ENCODE measurements around the gene NAV3.

NAV3 gene

GRCh38 chr12:77957062-77957461, 126.4 kb downstream of the NAV3 start:
- H3K27ac Mint-ChIP-seq: no peak overlapping the region
- intact Hi-C loops (cut with micrococcal nuclease): no loop called here
- H3K4me3 Mint-ChIP-seq: no peak overlapping the region
- no peaks in the 10 kb centered on the region for H3K4me1 Mint-ChIP-seq (ENCODE audit: low read depth)
- peaks cover 5% of the 10 kb centered on the region for H3K9me3 Mint-ChIP-seq
- no peaks in the 10 kb centered on the region for H3K27me3 Mint-ChIP-seq
- H3K36me3 Mint-ChIP-seq (ENCODE audit: low read depth): no peaks in the 10 kb centered on the region

- H3K4me1 Mint-ChIP-seq (ENCODE audit: low read depth): no peaks in the 10 kb centered on the region
- no peaks in the 10 kb centered on the region for H3K27me3 Mint-ChIP-seq
- no peaks in the 10 kb centered on the region for H3K36me3 Mint-ChIP-seq (ENCODE audit: low read depth)
- no peak overlapping the region for H3K27ac Mint-ChIP-seq
- H3K9me3 Mint-ChIP-seq: peaks cover 11% of the 10 kb centered on the region
- no peak overlapping the region for H3K4me3 Mint-ChIP-seq
- intact Hi-C loops (cut with micrococcal nuclease): no loop called here
Measured at GRCh38 chr12:77963576-77964178, 133.0 kb downstream of the NAV3 start.

- intact Hi-C loops (cut with micrococcal nuclease): no loop called here
- Mint-ChIP-seq H3K27me3 (no peaks in the 10 kb centered on the region), H3K9me3 (peaks cover 11% of the 10 kb centered on the region), H3K27ac (no peak overlapping the region), H3K36me3 (ENCODE audit: low read depth) (no peaks in the 10 kb centered on the region), H3K4me3 (no peak overlapping the region), H3K4me1 (ENCODE audit: low read depth) (no peaks in the 10 kb centered on the region)
Measured at GRCh38 chr12:77965790-77966189, 135.1 kb downstream of the NAV3 start.

DNA sequence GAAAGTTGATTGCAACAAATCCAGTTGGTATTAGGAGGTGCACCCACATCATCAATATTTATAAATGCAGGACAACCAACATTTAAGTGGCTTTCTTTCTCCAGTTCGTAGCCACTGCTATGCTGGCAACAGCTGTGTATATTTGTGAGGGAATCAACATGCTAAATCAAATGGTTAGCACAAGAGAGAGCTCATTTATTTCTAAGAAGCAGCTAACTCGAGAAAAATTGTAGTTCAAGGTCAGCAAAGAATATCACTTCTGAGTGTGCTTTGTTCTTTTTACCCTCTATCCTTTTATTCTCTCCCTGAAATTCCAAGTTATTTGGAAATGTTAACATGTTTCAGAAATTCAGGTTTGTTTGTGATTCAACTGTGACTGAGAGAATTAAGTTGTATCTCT, 137.3 kb downstream of the NAV3 start:
- intact Hi-C loops (cut with micrococcal nuclease): no loop called here
- no peaks in the 10 kb centered on the region for H3K9me3 Mint-ChIP-seq
- no peak overlapping the region for H3K27ac Mint-ChIP-seq
- H3K36me3 Mint-ChIP-seq (ENCODE audit: low read depth): no peaks in the 10 kb centered on the region
- no peak overlapping the region for H3K4me3 Mint-ChIP-seq
- no peaks in the 10 kb centered on the region for H3K4me1 Mint-ChIP-seq (ENCODE audit: low read depth)
- no peaks in the 10 kb centered on the region for H3K27me3 Mint-ChIP-seq

- intact Hi-C loops (cut with micrococcal nuclease): no loop called here
- H3K4me3 Mint-ChIP-seq: no peak overlapping the region
- no peaks in the 10 kb centered on the region for H3K9me3 Mint-ChIP-seq
- no peaks in the 10 kb centered on the region for H3K36me3 Mint-ChIP-seq (ENCODE audit: low read depth)
- H3K27ac Mint-ChIP-seq: no peak overlapping the region
- no peaks in the 10 kb centered on the region for H3K27me3 Mint-ChIP-seq
- H3K4me1 Mint-ChIP-seq (ENCODE audit: low read depth): no peaks in the 10 kb centered on the region
Measured at GRCh38 chr12:77968571-77968970, 137.9 kb downstream of the NAV3 start.

DNA sequence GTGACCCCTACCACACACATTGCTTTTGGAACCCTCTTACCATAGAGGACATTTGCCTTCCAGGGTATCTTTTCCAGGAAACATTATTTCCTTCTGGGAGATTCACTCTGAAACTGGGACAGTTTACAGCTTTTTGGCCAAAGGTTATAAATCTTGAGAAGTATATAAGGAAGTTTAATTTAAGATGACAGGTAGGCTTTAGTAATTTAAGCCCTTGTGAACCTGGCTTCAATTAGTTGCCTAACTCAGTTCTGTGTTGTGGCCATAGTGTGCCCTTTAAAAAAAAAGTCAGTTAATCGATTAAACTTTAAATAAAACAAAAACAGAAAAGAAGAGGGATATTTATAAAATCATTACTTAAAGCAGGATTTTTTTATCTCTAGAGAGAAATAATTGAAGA, 142.9 kb downstream of the NAV3 start:
- no peaks in the 10 kb centered on the region for H3K4me1 Mint-ChIP-seq (ENCODE audit: low read depth)
- no peak overlapping the region for H3K4me3 Mint-ChIP-seq
- H3K27me3 Mint-ChIP-seq: no peaks in the 10 kb centered on the region
- peaks cover 6% of the 10 kb centered on the region for H3K9me3 Mint-ChIP-seq
- intact Hi-C loops (cut with micrococcal nuclease): no loop called here
- no peaks in the 10 kb centered on the region for H3K36me3 Mint-ChIP-seq (ENCODE audit: low read depth)
- no peak overlapping the region for H3K27ac Mint-ChIP-seq

- Mint-ChIP-seq H3K27me3 (no peaks in the 10 kb centered on the region), H3K27ac (no peak overlapping the region), H3K4me1 (ENCODE audit: low read depth) (peaks cover 2% of the 10 kb centered on the region), H3K4me3 (no peak overlapping the region), H3K36me3 (ENCODE audit: low read depth) (no peaks in the 10 kb centered on the region), H3K9me3 (peaks cover 9% of the 10 kb centered on the region)
- intact Hi-C loops (cut with micrococcal nuclease): no loop called here
Measured at GRCh38 chr12:77974645-77975044, 144.0 kb downstream of the NAV3 start.

DNA sequence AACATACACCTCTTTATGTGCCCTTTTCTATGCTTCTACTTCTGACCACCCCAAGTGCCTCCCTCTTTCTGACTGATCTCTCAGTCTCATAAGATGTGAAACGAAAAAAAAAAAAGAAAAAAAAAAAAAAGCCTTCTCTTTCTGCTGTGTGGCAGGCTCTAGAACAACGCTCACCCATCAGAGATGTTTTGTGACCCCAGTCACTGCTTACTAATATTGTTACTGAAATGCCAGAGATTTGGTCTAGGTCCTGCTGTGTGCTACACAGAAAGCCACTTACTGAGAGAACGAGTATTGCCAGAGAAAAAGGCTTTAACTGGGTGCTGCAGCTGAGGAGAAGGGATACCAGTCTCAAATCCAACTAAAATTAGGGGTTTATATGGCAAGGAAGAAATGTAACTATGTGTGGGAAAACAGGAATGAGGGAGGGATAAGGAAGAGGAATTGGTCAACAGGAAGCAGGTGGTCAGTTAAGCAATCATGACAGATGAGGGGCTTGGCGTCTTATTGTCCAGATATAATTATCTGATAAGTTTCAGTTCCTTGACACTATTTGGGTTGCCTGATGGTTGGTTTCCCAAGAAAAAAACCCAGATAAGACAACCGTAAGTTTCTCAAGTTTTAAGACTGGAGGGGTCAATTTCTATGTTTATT, 149.0 kb downstream of the NAV3 start:
- no peaks in the 10 kb centered on the region for H3K36me3 Mint-ChIP-seq (ENCODE audit: low read depth)
- no peaks in the 10 kb centered on the region for H3K27me3 Mint-ChIP-seq
- intact Hi-C loops (cut with micrococcal nuclease): no loop called here
- peaks cover 15% of the 10 kb centered on the region for H3K9me3 Mint-ChIP-seq
- H3K27ac Mint-ChIP-seq: no peak overlapping the region
- peaks cover 6% of the 10 kb centered on the region for H3K4me1 Mint-ChIP-seq (ENCODE audit: low read depth)
- H3K4me3 Mint-ChIP-seq: no peak overlapping the region

DNA sequence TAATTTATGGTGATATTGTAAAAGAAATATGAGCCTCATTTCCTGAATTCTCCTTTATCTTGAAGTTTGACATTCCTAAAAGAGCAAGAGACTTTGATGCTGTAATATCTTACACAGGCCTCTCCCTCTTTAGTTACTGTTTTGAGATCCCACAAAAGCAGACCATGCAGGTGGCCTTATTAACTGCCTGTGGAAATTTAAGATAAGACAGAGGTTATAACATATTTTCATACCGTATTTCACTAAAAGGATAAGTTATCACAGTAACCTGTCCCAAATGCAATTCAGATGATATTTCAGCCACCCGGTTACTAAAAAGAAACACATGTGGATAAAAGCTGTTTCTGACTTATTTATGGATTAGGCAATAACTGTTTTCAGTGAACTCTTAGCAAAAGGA, 150.1 kb downstream of the NAV3 start:
- peaks cover 6% of the 10 kb centered on the region for H3K4me1 Mint-ChIP-seq (ENCODE audit: low read depth)
- intact Hi-C loops (cut with micrococcal nuclease): no loop called here
- H3K27ac Mint-ChIP-seq: no peak overlapping the region
- no peaks in the 10 kb centered on the region for H3K36me3 Mint-ChIP-seq (ENCODE audit: low read depth)
- peaks cover 15% of the 10 kb centered on the region for H3K9me3 Mint-ChIP-seq
- no peaks in the 10 kb centered on the region for H3K27me3 Mint-ChIP-seq
- no peak overlapping the region for H3K4me3 Mint-ChIP-seq

DNA sequence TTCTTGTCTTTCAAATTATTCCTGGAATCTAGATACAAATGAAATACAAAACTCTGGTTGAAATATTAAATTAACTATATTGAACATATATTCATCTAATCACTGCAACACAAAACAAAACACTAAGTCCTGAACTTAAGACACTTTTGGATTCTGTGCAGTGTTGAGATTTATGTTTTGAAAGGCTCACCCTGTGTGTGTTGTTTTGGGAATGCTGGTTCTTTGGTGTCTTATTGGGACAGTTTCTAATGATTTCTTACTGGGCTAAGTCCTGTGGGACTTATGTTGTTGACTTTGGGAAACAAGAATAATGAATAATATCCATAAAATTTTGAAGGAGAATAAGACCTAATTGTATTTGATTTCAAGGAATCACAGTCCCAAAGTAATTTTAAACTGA, 153.2 kb downstream of the NAV3 start:
- Mint-ChIP-seq H3K27me3 (no peaks in the 10 kb centered on the region), H3K4me3 (no peak overlapping the region), H3K9me3 (peaks cover 9% of the 10 kb centered on the region), H3K36me3 (ENCODE audit: low read depth) (no peaks in the 10 kb centered on the region), H3K27ac (no peak overlapping the region), H3K4me1 (ENCODE audit: low read depth) (peaks cover 6% of the 10 kb centered on the region)
- intact Hi-C loops (cut with micrococcal nuclease): no loop called here

DNA sequence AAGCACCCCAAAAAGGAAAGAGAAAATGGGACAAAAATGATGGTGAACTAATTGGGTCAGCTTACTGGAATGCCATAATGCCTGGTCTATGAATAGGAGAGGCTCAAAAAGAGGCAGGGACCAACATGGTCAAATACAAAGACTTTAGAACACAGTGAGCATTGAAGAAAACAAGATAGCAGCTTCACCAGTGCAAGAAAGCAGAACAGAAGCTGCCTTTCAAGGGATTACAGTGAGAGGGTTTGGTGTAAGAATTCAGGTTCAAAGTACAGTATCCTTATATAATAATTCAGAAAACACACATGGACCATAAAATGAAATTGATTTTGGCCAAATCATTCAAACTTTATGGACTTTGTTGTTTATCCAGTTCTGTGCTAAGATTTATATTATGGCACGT, 162.1 kb downstream of the NAV3 start:
- H3K4me3 Mint-ChIP-seq: no peak overlapping the region

DNA sequence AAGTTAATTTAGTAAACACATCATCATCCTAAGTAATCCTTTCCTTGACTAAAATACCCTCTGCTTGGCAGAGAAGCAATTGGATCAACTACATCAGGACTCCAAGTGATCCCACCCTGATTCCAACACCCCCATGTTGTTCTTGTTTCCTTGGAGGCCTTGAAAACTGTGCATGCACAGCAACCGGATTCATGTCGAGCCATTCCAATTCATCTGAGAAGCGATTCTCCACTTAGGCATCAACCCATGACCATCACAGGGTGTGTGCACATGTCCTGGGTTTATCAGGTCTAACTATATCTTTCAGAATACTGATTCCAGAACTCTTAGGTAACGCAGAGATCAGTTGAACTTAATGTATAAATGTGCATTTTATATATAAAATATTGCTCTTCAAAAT, 163.0 kb downstream of the NAV3 start:
- no peak overlapping the region for H3K27ac Mint-ChIP-seq
- H3K4me3 Mint-ChIP-seq: no peak overlapping the region
- no peaks in the 10 kb centered on the region for H3K36me3 Mint-ChIP-seq (ENCODE audit: low read depth)
- no peaks in the 10 kb centered on the region for H3K4me1 Mint-ChIP-seq (ENCODE audit: low read depth)
- intact Hi-C loops (cut with micrococcal nuclease): no loop called here
- H3K9me3 Mint-ChIP-seq: peaks cover 9% of the 10 kb centered on the region
- no peaks in the 10 kb centered on the region for H3K27me3 Mint-ChIP-seq

More for the DNA sequence above, 162.1 kb downstream of the NAV3 start:
- Mint-ChIP-seq H3K4me1 (ENCODE audit: low read depth) (no peaks in the 10 kb centered on the region), H3K27ac (no peak overlapping the region), H3K27me3 (no peaks in the 10 kb centered on the region), H3K9me3 (peaks cover 9% of the 10 kb centered on the region), H3K36me3 (ENCODE audit: low read depth) (no peaks in the 10 kb centered on the region)
- intact Hi-C loops (cut with micrococcal nuclease): no loop called here

DNA sequence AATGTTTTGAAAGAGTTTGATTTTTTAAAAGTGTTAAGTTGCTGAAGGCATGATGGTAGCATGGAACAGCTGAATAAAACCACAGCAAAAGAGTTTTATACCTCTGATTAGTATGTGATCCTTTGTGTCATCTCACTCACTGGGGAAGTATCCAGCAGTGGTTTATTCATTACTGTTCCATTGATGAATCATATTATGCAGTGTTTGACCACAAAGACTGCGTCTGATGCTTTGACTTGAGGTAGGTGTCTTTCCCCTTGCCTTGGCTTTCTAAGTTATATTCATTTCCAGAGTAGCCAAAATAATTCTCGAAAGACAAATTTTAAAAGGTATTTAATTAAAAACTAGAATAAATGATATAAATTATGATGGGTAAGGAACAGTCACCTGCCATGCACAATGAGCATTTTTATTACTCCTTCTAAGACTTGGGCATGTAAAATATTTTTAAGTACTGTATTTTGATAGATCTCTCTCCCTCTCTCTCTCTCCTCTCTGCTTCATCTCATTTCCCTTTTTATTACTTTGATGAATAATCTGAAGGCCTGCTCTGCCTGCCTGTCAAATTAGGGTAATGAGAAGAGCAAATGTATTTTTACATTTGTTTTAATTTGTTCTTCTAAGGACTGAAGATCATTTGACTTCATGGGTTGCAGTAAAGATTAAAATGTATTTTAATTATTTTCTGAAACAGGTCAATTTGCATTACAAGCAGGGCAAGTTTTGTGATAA, 164.9 kb downstream of the NAV3 start:
- no peaks in the 10 kb centered on the region for H3K27me3 Mint-ChIP-seq
- no peaks in the 10 kb centered on the region for H3K36me3 Mint-ChIP-seq (ENCODE audit: low read depth)
- peaks cover 6% of the 10 kb centered on the region for H3K4me1 Mint-ChIP-seq (ENCODE audit: low read depth)
- intact Hi-C loops (cut with micrococcal nuclease): no loop called here
- H3K4me3 Mint-ChIP-seq: no peak overlapping the region
- no peaks in the 10 kb centered on the region for H3K9me3 Mint-ChIP-seq
- H3K27ac Mint-ChIP-seq: no peak overlapping the region

- intact Hi-C loops (cut with micrococcal nuclease): no loop called here
- no peak overlapping the region for H3K4me3 Mint-ChIP-seq
- H3K9me3 Mint-ChIP-seq: no peaks in the 10 kb centered on the region
- peaks cover 6% of the 10 kb centered on the region for H3K4me1 Mint-ChIP-seq (ENCODE audit: low read depth)
- no peaks in the 10 kb centered on the region for H3K27me3 Mint-ChIP-seq
- no peaks in the 10 kb centered on the region for H3K36me3 Mint-ChIP-seq (ENCODE audit: low read depth)
- no peak overlapping the region for H3K27ac Mint-ChIP-seq
Measured at GRCh38 chr12:77996670-77997069, 166.0 kb downstream of the NAV3 start.
